ENCODE results near the gene CD44.
A peak's percentile ranks its signal among the peaks of the same experiment; 100 is the strongest.
"Not testable (repeated sequence)": the region's sequence is repeated elsewhere in the genome, so short reads cannot be mapped to it uniquely, and the experiment has no call there.

The CD44 gene

DNA sequence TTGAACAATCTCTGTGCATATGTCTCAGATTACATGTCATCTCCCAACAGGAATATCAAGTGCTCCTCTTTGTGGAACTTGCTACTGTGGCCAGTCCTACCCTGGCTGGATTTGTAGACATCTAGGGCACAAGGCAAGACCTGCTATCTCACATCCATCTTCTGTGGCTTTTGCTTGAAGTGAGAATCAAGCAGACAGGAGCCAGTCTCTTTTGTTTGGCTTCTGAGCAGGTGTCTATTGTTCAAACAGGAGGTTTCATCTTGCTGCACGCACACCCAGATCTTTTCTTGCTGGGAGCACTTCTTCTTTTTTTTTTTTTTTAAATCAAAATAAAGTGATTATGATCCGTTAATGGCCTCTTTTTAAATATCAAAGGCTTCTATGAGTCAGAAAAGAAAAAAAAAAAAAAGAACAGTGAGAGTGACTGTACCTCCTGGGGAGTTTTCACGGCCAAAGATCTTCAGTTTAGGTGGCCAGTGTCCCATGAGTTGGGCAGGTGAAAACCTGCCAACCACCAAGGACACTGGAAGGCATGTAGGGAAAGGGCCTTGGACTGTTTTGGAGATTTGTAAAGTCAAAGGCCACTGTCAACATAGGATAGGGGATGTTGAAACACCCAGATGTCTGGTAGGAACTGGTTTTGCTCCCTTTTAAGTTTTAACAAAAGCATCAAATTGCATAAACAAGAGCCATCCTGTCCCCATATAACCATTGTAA lies 78.1 kb downstream of the CD44 start:
- no peak for DNase-seq

DNA sequence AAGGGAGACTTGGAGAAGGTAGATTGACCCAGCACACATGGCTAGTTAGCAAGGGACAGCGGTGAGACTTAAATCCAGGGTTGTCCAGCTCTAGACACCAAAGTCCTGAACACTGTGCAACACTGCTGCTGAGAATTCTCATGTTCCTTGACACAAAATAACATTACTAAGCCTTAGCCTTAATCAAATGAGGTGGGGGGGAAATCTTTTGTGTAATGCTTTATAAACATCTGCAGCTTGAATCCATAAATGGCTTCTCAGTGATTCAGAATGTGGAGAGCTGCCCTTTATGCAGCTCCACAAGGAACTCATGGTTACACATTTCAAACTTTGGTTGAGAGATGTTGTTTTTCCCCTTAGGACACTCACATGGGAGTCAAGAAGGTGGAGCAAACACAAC lies 80.0 kb downstream of the CD44 start:
- DNase-seq, result no peak

DNA sequence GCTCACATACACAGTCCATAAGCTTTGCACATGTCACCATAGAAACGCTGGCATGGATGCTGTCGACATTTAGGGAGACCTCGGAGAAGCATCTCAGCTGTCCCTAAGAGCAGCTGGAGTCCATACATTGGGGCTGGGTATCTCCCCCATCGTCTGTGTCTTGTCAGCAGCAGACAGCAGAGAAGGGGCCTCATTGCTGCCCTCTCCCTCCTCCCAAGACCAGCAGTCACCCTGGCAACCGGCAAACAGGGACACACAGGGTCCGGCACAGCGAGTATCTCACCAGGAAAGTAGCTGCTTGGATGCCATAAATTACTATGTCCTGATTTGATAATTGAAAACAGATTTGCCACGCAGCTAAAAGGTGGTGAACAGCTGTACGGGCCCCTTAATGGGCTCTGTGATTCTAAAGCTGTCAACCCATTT lies 84.4 kb downstream of the CD44 start:
- peak; percentile 97 for DNase-seq

DNA sequence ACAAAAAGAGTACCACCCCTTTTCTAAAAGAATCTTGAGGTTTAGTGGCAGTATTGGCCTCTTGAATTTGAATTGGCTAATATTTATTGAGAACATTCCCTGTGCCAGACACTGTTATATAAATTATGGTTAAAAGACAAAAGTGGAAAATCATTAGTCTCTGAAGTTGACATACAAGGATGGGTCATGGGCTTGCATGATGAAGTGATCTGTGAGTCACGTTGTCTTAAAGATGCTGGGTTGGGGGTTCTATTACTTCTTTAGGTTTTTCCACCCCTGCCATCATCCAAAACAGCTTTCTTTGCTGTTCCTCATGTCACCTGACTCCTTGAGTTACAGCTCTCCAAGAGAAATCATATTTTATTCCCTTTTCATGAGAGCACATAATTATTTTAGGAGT lies 85.0 kb downstream of the CD44 start:
- peak; percentile 29 for DNase-seq

- DNase-seq, result no peak
Measured at GRCh38 chr11:35225946-35226520, 87.1 kb downstream of the CD44 start.

GRCh38 chr11:35226756-35227155 lies 87.8 kb downstream of the CD44 start:
- DNase-seq, result not testable (repeated sequence)

GRCh38 chr11:35227576-35228327 lies 88.8 kb downstream of the CD44 start:
- no peak for DNase-seq

DNA sequence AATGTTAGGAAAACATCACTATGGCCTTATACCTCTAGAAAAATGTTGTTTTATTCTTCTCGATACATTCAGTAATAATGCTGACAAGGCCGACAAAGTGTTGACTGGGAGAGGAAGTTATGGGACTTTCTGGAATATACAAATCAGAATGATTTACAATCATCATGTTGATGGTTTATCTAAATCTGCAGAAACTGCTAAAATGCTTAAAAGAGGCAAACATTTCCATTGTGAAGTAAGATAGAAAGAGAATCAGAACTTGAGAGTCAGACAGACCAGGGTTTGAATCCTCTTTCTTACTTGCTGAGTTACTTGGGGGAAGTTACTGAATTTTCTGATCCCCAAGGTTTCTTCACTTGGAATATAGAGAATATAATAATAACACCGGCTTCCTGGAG lies 89.4 kb downstream of the CD44 start:
- no peak for DNase-seq

- no peak for DNase-seq
Measured at GRCh38 chr11:35230388-35230787, 91.4 kb downstream of the CD44 start.

- no peak for DNase-seq
Measured at GRCh38 chr11:35231076-35231860, 92.3 kb downstream of the CD44 start.

DNA sequence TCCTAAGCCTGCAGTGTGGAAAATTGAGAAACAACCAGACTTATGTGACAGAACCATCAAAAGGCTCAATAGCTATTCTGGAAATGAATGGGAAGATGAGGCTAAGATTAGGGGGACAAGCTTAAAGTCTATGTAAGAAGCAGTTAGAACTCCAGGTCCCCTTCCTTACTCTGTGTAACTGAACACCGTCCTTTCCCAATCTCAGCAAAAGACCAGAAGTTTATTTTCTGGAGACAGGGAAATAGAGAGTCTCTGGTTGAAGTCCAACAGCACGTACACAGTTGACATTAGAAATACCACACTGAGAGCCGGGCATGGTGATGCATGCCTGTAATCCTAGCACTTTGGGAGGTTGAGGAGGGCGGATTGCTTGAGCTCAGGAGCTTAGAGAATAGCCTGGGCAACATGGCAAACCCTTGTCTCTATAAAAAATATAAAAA lies 93.9 kb downstream of the CD44 start:
- no peak for DNase-seq

- no peak for DNase-seq
Measured at GRCh38 chr11:35233518-35233917, 94.5 kb downstream of the CD44 start.

DNA sequence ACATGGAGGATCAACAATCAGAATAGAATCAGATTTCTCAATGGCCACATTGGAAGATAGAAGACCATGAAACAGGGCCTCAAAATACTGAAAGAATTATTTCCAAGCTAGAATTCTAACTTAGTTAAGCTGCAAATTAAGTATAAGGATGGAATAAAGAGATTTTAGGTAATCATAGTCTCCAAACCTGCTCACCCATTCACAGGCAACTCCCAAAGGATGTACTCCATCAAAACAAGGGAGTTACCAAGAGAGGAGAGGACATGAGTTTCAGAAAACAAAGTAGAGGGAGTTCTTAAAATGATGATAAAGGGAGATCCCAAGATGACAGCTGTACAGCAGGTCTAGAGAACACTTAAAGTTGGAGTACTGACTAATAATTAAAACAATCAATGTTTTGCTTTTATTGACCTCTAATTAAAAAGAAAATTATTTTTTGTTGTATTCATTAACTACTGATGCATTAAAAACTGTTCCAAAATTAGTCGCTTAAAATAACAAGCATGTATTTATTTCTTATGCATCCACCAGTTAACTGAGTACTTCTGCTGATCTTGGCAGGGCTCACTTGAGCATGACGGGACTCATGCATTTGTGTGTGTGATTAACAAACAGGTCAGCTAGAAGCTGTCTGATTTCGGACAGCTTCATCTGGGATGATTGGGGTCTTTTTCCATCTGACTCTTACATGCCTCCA lies 95.6 kb downstream of the CD44 start:
- DNase-seq, result no peak

GRCh38 chr11:35235157-35235468 lies 96.1 kb downstream of the CD44 start:
- no peak for DNase-seq

DNA sequence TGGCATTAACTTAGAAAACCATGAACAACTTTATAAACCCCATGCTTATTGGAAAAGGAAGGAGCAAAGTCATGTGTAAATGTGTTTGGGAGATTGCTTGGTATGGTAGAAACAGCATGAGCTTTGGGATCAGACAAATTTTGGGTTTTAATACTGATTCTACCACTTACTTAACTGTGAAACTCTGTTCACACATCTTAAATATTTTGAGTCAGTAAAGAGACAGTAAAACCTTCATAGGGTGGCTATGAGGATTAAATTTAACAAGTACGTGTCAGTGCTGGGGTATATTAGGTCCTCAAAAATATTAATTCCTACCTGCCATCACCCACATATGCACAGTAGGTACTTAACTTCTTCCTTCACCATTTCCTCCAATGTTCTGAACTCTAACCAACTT lies 96.5 kb downstream of the CD44 start:
- DNase-seq, result no peak

GRCh38 chr11:35235936-35236666 lies 97.1 kb downstream of the CD44 start:
- no peak for DNase-seq

DNA sequence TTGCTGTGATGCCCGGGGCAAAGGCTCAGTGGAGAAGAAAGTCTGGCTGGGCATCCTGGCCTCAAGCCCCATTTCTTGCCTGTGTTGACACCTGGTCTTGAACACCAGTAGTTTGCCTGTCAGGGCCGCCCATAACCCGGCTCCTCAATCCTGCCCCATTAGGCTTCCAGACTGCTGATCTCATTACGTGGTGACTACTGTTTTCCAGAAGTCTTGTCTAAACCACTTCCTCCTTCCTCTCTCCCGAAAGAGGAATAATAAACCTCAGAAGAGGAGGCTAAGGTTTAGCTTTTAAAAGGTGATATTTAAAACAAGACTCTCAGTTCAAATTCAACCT lies 97.7 kb downstream of the CD44 start:
- no peak for DNase-seq

GRCh38 chr11:35237351-35237750 lies 98.4 kb downstream of the CD44 start:
- no peak for DNase-seq

GRCh38 chr11:35237860-35238715 lies 99.1 kb downstream of the CD44 start:
- DNase-seq, result peak; percentile 87

GRCh38 chr11:35238882-35239281 lies 99.9 kb downstream of the CD44 start:
- no peak for DNase-seq

DNA sequence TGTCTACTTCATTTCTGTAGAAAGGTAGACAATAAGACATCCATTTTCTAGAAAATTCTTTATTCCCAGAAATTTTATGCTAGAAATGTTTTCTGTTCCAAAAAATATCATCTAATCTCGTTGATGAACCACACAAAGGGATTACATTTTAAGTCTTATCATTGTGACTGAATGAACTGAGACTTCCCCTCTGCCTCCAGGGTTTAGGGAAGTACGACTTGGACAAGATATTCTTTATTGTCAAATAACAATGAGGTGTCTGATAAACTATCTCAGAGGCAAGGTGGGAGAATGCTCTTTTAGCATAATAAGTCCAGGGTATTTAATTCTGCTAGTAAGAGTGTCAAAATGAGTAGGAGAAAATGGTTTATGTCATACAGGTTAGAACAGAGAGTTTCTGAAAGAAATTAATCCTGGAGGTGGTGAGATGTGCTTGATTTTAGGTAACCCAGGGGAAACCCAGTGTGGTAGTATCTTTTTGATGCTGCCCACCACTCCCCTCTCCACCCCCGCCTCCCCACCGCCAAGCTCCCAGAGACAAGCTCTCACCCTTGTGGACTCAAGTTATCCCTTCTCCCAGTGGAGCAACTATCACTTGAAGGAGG lies 100.6 kb downstream of the CD44 start:
- DNase-seq, result no peak

All from NCI-H82 (cell line).